Right lobe of liver (tissue), 4 donors: Measurements from ENCODE around the gene SFTA2.

Experiments used
- POLR2A ChIP-seq: fragments of 450-650 bp; IDR thresholded peaks from one replicate; pipeline ENCODE4 v1.6.1; 2017; ENCODE audit warnings: antibody characterized with exemption, mild to moderate bottlenecking
- TF ChIP-seq, protein P1 (sequence below), 4 donors: fragments of 200-600 bp in 3 of 4; fragments of 450-650 bp in 1 of 4; IDR thresholded peaks; one replicate each; pipeline versions ENCODE4 v1.5.1 to v1.8.0; 2016 to 2022; ENCODE audit warnings: antibody characterized with exemption in 4 of 4, mild to moderate bottlenecking in 2 of 4
- donor health status: DM: no; HTN: no; CAD: no.
- donor health status: DM: no; HTN: no; CAD: no.
- donor health status: DM: no; HTN: yes; CAD: no.

DNA sequence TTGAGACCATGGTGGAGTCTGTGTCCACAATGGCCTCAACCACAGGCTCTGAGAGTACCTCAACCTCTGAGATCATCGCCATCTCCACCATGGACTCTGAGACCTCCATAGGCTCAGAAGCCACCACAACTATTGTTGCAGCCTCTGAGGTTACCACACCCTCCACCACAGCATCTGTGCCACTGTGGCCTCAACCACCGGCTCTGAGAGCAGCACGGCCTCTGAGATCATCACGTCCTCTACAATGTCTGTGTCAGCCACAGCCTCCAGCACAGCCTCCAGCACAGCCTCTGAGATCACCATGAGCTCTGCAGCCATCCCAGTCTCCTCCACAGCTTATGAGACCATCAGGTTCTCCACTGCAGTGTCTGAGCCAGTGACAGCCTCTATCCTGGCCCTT, 32.1 kb upstream of the SFTA2 start:
- TF ChIP-seq, protein P1, sequence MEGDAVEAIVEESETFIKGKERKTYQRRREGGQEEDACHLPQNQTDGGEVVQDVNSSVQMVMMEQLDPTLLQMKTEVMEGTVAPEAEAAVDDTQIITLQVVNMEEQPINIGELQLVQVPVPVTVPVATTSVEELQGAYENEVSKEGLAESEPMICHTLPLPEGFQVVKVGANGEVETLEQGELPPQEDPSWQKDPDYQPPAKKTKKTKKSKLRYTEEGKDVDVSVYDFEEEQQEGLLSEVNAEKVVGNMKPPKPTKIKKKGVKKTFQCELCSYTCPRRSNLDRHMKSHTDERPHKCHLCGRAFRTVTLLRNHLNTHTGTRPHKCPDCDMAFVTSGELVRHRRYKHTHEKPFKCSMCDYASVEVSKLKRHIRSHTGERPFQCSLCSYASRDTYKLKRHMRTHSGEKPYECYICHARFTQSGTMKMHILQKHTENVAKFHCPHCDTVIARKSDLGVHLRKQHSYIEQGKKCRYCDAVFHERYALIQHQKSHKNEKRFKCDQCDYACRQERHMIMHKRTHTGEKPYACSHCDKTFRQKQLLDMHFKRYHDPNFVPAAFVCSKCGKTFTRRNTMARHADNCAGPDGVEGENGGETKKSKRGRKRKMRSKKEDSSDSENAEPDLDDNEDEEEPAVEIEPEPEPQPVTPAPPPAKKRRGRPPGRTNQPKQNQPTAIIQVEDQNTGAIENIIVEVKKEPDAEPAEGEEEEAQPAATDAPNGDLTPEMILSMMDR (IDR thresholded peaks at IDR 0.05): no peak
- no peak for TF ChIP-seq POLR2A
